NCI-H526 treated with DMSO at 0.1 percent for 48 hours (cell line): ENCODE results near the gene FOXO3.
"Not testable (repeated sequence)": the region's sequence is repeated elsewhere in the genome, so short reads cannot be mapped to it uniquely, and the experiment has no call there.

ENCODE experiments used
- DNase-seq: peaks from one replicate; lab custom pipeline; 2025; lab: John Stamatoyannopoulos, UW

Gene FOXO3

GRCh38 chr6:108555399-108556052 is 5.2 kb upstream of the FOXO3 start:
- no peak for DNase-seq

GRCh38 chr6:108556250-108556649 is 4.5 kb upstream of the FOXO3 start:
- DNase-seq, result no peak

- no peak for DNase-seq
These were observed 3.7 kb upstream of the FOXO3 start for GRCh38 chr6:108556866-108557493.

GRCh38 chr6:108557494-108558371 is 3.0 kb upstream of the FOXO3 start:
- peak; percentile 88 for DNase-seq

- peak; percentile 96 for DNase-seq
These were observed 2.2 kb upstream of the FOXO3 start for GRCh38 chr6:108558372-108559096.

GRCh38 chr6:108559097-108559883 is 1.4 kb upstream of the FOXO3 start:
- peak; percentile 85 for DNase-seq

- DNase-seq, result peak; percentile 58
These were observed 744 bp upstream of the FOXO3 start for GRCh38 chr6:108559884-108560462.

- not testable (repeated sequence) for DNase-seq
These were observed 561 bp downstream of the FOXO3 start for GRCh38 chr6:108561309-108561647.

GRCh38 chr6:108561742-108562502 is 1.2 kb downstream of the FOXO3 start:
- DNase-seq, result peak; percentile 68

GRCh38 chr6:108562503-108562993 is 1.8 kb downstream of the FOXO3 start:
- peak; percentile 83 for DNase-seq

GRCh38 chr6:108563292-108563691 is 2.6 kb downstream of the FOXO3 start:
- no peak for DNase-seq

GRCh38 chr6:108564178-108564577 is 3.5 kb downstream of the FOXO3 start:
- DNase-seq, result no peak

- DNase-seq, result no peak
These were observed 4.5 kb downstream of the FOXO3 start for GRCh38 chr6:108565091-108565766.

GRCh38 chr6:108565893-108566292 is 5.2 kb downstream of the FOXO3 start:
- DNase-seq, result no peak

GRCh38 chr6:108566406-108566805 is 5.7 kb downstream of the FOXO3 start:
- no peak for DNase-seq

- no peak for DNase-seq
These were observed 7.4 kb downstream of the FOXO3 start for GRCh38 chr6:108568101-108568500.

- DNase-seq, result no peak
These were observed 8.0 kb downstream of the FOXO3 start for GRCh38 chr6:108568551-108569305.

GRCh38 chr6:108570517-108570916 is 9.8 kb downstream of the FOXO3 start:
- DNase-seq, result no peak
